HFF-Myc (cell line): Measurements from ENCODE around the gene PRPF40A.
"Not testable (repeated sequence)": the region's sequence is repeated elsewhere in the genome, so short reads cannot be mapped to it uniquely, and the experiment has no call there.

Source experiments
- DNase-seq: peaks from one replicate; pipeline ENCODE4 v3.0.0-alpha.2; 2011; ENCODE audit warnings: low read depth; ENCODE audit errors: extremely low read depth
- H3K4me3 ChIP-seq: replicated peaks from 2 replicates; pipeline ENCODE4 v1.5.1; 2011; ENCODE audit warnings: low read depth, mild to moderate bottlenecking, control low read depth, low read length
- TF ChIP-seq, protein P1 (sequence below): IDR thresholded peaks from 2 replicates; pipeline ENCODE4 v1.5.1; 2012; ENCODE audit warnings: mild to moderate bottlenecking, low read depth, low read length, control low read depth; ENCODE audit errors: missing control alignments

PRPF40A gene

DNA sequence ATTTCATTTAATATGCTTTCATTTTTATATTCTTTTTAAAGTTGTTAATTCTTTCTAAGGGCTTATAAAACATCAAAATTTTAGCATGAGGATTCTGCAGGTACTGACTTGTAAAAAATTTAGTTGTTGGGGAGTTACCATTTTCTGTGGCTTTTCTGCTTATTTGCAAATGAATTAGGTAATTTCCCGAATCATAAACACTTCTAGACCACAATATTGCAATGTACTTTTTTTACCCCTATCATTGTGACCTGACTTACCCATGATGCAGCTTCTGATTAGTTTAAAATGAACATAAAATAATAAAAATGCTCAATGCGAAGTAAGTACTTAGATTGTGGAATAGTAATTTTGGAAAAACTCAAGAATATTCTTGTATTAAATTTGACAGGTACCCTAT lies 12.6 kb upstream of the PRPF40A start:
- TF ChIP-seq, protein P1, sequence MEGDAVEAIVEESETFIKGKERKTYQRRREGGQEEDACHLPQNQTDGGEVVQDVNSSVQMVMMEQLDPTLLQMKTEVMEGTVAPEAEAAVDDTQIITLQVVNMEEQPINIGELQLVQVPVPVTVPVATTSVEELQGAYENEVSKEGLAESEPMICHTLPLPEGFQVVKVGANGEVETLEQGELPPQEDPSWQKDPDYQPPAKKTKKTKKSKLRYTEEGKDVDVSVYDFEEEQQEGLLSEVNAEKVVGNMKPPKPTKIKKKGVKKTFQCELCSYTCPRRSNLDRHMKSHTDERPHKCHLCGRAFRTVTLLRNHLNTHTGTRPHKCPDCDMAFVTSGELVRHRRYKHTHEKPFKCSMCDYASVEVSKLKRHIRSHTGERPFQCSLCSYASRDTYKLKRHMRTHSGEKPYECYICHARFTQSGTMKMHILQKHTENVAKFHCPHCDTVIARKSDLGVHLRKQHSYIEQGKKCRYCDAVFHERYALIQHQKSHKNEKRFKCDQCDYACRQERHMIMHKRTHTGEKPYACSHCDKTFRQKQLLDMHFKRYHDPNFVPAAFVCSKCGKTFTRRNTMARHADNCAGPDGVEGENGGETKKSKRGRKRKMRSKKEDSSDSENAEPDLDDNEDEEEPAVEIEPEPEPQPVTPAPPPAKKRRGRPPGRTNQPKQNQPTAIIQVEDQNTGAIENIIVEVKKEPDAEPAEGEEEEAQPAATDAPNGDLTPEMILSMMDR = no peak
- DNase-seq = no peak
- H3K4me3 ChIP-seq = no peak overlapping the region

DNA sequence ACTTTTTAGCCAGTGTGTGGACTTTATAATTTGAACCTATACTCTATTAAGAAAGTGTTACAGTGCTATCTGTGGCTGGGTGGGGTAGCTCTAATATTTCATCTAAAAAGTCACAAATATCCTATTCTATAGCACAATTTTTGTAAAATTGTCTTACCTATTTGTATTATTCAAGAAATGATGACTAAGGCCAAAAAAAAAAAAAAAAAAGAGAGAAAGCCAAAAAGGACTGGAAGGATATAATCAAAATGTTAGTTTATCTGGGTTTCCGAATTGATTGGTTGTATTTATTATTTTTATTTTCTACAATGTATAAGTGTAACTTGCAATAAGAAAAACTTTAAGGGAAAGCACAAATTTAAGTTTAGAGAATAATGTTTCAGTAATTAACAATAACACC lies 6.7 kb upstream of the PRPF40A start:
- no peak overlapping the region for H3K4me3 ChIP-seq
- TF ChIP-seq, protein P1 = no peak
- no peak for DNase-seq

DNA sequence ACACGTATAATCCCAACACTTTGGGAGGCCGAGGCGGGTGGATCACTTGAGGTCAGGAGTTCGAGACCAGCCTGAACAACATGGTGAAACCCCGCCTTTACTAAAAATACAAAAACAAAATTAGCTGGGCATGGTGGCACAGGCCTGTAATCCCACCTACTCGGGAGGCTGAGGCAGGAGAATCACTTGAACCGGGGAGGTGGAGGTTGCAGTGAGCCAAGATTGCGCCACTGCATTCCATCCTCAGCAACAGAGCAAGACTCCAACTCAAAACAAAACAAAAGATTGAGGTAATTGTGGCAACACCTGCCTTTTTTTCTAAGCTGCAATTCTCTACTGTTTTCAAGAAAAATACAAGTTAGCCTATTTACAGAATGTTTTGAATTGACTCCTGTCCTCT lies 5.4 kb upstream of the PRPF40A start:
- H3K4me3 ChIP-seq, DNase-seq: not testable (repeated sequence)

DNA sequence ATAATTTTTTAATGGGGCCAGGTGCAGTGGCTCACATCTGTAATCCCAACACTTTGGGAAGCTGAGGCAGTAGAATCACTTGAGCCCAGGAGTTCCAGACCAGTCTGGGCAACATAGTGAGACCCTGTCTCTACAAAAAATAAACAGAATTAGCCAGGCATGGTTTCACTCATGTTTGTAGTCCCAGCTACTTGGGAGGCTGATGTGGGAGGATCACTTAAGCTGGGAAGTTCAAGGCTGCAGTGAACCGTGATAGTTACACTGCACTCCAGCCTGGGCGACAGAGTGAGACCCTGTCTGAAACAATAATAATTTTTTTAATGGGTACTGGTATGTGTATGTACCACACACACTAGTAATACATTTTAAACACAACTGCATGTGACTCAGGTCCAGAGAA lies 3.5 kb upstream of the PRPF40A start:
- TF ChIP-seq, protein P1 = no peak
- no peak overlapping the region for H3K4me3 ChIP-seq
- no peak for DNase-seq

DNA sequence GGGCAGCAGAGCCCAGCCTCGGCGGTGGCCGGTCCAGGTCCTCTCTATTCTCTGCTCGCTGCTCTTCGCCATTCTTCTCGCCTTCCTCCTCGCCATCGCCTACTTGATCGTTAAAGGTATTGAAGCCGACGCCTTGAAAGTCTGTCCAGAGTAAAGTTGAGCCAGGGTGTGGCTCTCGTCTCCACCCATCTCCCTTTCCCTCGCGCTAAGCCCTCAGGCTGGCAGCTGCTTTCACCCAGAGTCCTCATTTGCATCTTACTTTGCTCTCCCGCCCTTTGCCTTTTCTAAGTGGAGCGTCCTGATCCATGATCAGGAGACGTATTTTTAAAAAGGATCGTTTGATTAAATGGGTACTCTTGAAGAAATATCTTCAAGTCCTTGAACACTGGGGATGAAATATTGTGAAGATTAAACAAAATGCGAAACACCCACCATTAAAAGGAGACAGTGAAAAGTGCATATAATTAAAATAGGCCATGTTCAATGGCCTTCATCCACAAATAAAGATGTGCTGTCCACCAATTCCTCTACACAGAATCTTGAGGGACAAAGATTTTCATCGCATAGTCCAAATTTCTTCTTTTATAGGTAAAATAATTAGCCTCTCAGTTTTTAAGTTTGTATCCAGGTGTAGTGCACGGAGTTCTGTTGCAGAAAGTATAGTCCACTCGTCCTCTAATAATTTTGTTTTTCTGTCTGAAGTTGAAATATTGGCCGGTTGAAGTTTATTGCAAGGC lies 1.8 kb upstream of the PRPF40A start:
- DNase-seq = peak; percentile 32
- peak overlapping the region; percentile 94 for H3K4me3 ChIP-seq
- TF ChIP-seq, protein P1 = no peak

DNA sequence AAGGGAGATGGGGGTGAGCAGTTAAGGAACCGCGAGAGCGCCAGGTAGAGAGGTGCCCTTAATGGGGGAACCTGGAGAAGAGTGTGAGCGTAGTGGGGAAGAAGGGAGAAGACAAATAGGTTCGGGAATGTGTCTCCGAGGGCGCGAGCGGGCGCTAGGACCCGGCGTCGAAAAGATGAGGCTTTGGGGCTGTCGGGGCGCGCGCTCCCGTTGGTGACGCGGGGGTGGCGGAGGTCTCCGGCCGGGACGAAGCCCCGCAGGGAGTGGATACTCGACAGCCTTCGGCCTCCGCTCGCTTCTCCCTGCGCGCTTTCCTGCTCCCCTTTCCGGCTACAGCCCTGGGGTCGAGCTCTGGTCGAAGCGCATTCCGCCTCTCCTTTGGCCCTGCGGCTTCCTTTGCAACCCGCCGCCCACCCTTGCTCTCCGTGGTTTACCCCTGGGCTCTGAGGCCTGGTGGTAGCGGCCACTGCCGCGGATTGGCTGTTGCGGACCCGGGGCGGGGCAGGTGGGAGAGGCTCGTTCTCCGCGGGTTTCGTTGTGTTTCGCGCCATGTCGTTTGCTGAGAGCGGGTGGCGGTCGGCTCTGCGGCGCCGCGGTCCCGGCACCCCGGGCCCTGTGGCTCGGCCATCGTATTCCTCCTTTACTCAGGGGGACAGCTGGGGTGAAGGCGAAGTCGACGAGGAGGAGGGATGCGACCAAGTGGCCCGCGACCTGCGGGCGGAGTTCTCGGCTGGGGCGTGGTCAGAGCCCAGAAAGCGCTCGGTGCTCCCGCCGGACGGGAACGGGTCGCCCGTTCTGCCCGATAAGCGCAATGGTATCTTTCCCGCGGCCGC lies 1.0 kb upstream of the PRPF40A start, which contains the start of gene ARL6IP6:
TSS of gene ARL6IP6 (plus strand) at position 545 of the 833 bp plus-strand sequence. CDS start at position 550, 5 bp downstream.
- peak; percentile 66 for DNase-seq
- peak within 1 kb of the TSS; percentile 94 for H3K4me3 ChIP-seq
- TF ChIP-seq, protein P1 = no peak

DNA sequence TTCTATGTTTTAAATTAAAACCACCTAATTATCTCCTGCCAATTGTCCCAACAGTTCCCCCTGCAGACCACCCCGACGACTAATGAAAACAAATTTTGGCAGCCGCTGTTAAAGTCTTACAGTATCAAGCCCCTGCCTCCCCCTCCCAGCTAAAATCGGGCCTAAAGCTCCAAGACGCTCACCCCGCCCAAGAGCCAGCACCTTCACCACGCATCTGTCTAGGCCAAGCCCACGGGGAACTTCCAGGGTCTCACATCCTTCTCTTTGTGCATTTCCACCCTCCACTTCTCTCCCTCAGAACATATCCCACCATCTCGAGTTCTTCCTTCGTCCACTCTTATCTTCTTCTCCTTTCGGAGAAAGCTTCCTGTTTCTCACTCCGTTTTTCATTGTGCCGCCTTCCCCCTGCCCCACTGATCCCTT lies 445 bp downstream of the PRPF40A start:
- DNase-seq = no peak
- H3K4me3 ChIP-seq = peak overlapping the region; percentile 94
- TF ChIP-seq, protein P1 = no peak
